HG02970 (cell line): Measurements from ENCODE around the gene DCC.

Experiments
- ATAC-seq: cut with Tn5 transposase; IDR thresholded peaks from one replicate; pipeline ENCODE4 v1.9.1; 2021; ENCODE audit warnings: mild to moderate bottlenecking, moderate library complexity, moderate number of reproducible peaks; ENCODE audit not compliant: unreplicated experiment, low FRiP score

DCC gene

GRCh38 chr18:53139746-53140500 lies 799.9 kb downstream of the DCC start:
- no peak for ATAC-seq

- ATAC-seq = no peak
Observed at GRCh38 chr18:53142005-53142404, 802.0 kb downstream of the DCC start.

- ATAC-seq = no peak
Observed at GRCh38 chr18:53147472-53147871, 807.5 kb downstream of the DCC start.

- no peak for ATAC-seq
Observed at GRCh38 chr18:53148123-53148522, 808.1 kb downstream of the DCC start.

- ATAC-seq = no peak
Observed at GRCh38 chr18:53152476-53152875, 812.5 kb downstream of the DCC start.

- no peak for ATAC-seq
Observed at GRCh38 chr18:53153281-53153680, 813.3 kb downstream of the DCC start.

- ATAC-seq = no peak
Observed at GRCh38 chr18:53153800-53154199, 813.8 kb downstream of the DCC start.

- no peak for ATAC-seq
Observed at GRCh38 chr18:53165770-53166169, 825.8 kb downstream of the DCC start.

GRCh38 chr18:53169346-53169745 lies 829.3 kb downstream of the DCC start:
- ATAC-seq = no peak

- no peak for ATAC-seq
Observed at GRCh38 chr18:53191634-53192033, 851.6 kb downstream of the DCC start.

GRCh38 chr18:53193870-53194269 lies 853.9 kb downstream of the DCC start:
- ATAC-seq = no peak

- ATAC-seq = no peak
Observed at GRCh38 chr18:53219853-53220252, 879.9 kb downstream of the DCC start.

- ATAC-seq = no peak
Observed at GRCh38 chr18:53224128-53224778, 884.3 kb downstream of the DCC start.

- no peak for ATAC-seq
Observed at GRCh38 chr18:53225567-53226325, 885.7 kb downstream of the DCC start.

- no peak for ATAC-seq
Observed at GRCh38 chr18:53234610-53235009, 894.6 kb downstream of the DCC start.

- ATAC-seq = no peak
Observed at GRCh38 chr18:53241161-53241560, 901.2 kb downstream of the DCC start.

GRCh38 chr18:53253789-53254188 lies 913.8 kb downstream of the DCC start:
- ATAC-seq = no peak

- ATAC-seq = no peak
Observed at GRCh38 chr18:53254265-53254664, 914.3 kb downstream of the DCC start.

- no peak for ATAC-seq
Observed at GRCh38 chr18:53261241-53261640, 921.2 kb downstream of the DCC start.

GRCh38 chr18:53266850-53267249 lies 926.9 kb downstream of the DCC start:
- no peak for ATAC-seq

GRCh38 chr18:53268455-53268854 lies 928.5 kb downstream of the DCC start:
- no peak for ATAC-seq
